GM19023 (cell line): Measurements from ENCODE around the gene CAPN15.
"Not testable (repeated sequence)": the region's sequence is repeated elsewhere in the genome, so short reads cannot be mapped to it uniquely, and the experiment has no call there.

Experiments
- ATAC-seq: cut with Tn5 transposase; IDR thresholded peaks from one replicate; pipeline ENCODE4 v1.9.1; 2021; ENCODE audit warnings: mild to moderate bottlenecking, moderate library complexity; ENCODE audit not compliant: unreplicated experiment

CAPN15 gene

GRCh38 chr16:505479-506245 is 21.9 kb upstream of the CAPN15 start:
- ATAC-seq: no peak

- no peak for ATAC-seq
These were observed 21.3 kb upstream of the CAPN15 start for GRCh38 chr16:506246-506546.

GRCh38 chr16:507527-507926 is 20.0 kb upstream of the CAPN15 start:
- not testable (repeated sequence) for ATAC-seq

- ATAC-seq: no peak
These were observed 19.5 kb upstream of the CAPN15 start for GRCh38 chr16:507996-508395.

GRCh38 chr16:508884-509736 is 18.4 kb upstream of the CAPN15 start:
- ATAC-seq: no peak

- no peak for ATAC-seq
These were observed 17.3 kb upstream of the CAPN15 start for GRCh38 chr16:510066-510825.

- no peak for ATAC-seq
These were observed 14.7 kb upstream of the CAPN15 start for GRCh38 chr16:512802-513201.

- no peak for ATAC-seq
These were observed 13.6 kb upstream of the CAPN15 start for GRCh38 chr16:513950-514349.

GRCh38 chr16:515175-515938 is 12.2 kb upstream of the CAPN15 start:
- ATAC-seq: no peak

- ATAC-seq: no peak
These were observed 11.6 kb upstream of the CAPN15 start for GRCh38 chr16:515939-516226.

GRCh38 chr16:516301-516700 is 11.2 kb upstream of the CAPN15 start:
- no peak for ATAC-seq

- no peak for ATAC-seq
These were observed 8.7 kb upstream of the CAPN15 start for GRCh38 chr16:518858-519257.

GRCh38 chr16:519425-519824 is 8.1 kb upstream of the CAPN15 start:
- no peak for ATAC-seq

GRCh38 chr16:519841-520687 is 7.4 kb upstream of the CAPN15 start:
- ATAC-seq: no peak

GRCh38 chr16:520847-521246 is 6.7 kb upstream of the CAPN15 start:
- no peak for ATAC-seq

GRCh38 chr16:521381-522210 is 5.9 kb upstream of the CAPN15 start:
- ATAC-seq: no peak

GRCh38 chr16:522320-523096 is 5.0 kb upstream of the CAPN15 start:
- ATAC-seq: no peak

- no peak for ATAC-seq
These were observed 4.3 kb upstream of the CAPN15 start for GRCh38 chr16:523097-523741.
